NB4 (cell line): ENCODE results near the gene C2CD4D.

ENCODE experiments used
- DNase-seq: peaks from one replicate; pipeline ENCODE4 v3.0.0; 2010; ENCODE audit warnings: low read depth
- H3K4me3 ChIP-seq: one replicate; pipeline ENCODE4 v1.5.1; 2011; ENCODE audit warnings: mild to moderate bottlenecking, low read depth, low read length, moderate library complexity
- MYC ChIP-seq: IDR thresholded peaks from 2 replicates; pipeline ENCODE4 v1.6.1; 2011; ENCODE audit warnings: low read depth, low read length
- POLR2A ChIP-seq: IDR thresholded peaks from 2 replicates; pipeline ENCODE4 v1.6.1; 2011; ENCODE audit warnings: mild to moderate bottlenecking; ENCODE audit not compliant: insufficient read length; ENCODE audit errors: extremely low read depth
- TF ChIP-seq, protein P1 (sequence below): IDR thresholded peaks from 2 replicates; pipeline ENCODE4 v1.6.1; 2011; ENCODE audit warnings: low read depth, low read length
- TF ChIP-seq, protein P2 (sequence below): IDR thresholded peaks from one replicate; pipeline ENCODE4 v1.5.1; 2012; ENCODE audit warnings: low read depth, low read length

The C2CD4D gene

DNA sequence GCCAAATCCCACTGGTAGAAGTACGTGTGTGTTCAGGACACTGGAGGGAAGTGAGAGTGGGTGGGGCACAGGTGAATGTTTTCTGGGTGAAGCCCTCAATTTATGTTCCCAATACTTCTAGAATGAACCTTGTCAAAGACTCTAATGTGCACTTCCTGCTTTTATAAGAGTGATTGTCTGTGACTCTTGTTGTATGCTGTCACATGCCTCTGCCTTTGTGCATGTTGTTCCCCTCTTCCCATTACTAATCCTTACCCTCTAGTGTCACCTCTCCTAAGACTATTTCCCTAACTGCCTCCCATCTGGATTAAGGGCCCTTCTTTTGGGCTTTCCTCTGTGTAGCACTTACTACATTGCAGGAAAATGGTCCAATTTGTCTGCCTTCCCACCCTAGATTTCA lies 31.9 kb downstream of the C2CD4D start:
- no peak for TF ChIP-seq POLR2A
- TF ChIP-seq, protein P1, sequence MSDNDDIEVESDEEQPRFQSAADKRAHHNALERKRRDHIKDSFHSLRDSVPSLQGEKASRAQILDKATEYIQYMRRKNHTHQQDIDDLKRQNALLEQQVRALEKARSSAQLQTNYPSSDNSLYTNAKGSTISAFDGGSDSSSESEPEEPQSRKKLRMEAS, result no peak
- no peak for TF ChIP-seq MYC
- TF ChIP-seq, protein P2, sequence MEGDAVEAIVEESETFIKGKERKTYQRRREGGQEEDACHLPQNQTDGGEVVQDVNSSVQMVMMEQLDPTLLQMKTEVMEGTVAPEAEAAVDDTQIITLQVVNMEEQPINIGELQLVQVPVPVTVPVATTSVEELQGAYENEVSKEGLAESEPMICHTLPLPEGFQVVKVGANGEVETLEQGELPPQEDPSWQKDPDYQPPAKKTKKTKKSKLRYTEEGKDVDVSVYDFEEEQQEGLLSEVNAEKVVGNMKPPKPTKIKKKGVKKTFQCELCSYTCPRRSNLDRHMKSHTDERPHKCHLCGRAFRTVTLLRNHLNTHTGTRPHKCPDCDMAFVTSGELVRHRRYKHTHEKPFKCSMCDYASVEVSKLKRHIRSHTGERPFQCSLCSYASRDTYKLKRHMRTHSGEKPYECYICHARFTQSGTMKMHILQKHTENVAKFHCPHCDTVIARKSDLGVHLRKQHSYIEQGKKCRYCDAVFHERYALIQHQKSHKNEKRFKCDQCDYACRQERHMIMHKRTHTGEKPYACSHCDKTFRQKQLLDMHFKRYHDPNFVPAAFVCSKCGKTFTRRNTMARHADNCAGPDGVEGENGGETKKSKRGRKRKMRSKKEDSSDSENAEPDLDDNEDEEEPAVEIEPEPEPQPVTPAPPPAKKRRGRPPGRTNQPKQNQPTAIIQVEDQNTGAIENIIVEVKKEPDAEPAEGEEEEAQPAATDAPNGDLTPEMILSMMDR, result no peak
- H3K4me3 ChIP-seq, result no peak overlapping the region
- DNase-seq, result no peak

DNA sequence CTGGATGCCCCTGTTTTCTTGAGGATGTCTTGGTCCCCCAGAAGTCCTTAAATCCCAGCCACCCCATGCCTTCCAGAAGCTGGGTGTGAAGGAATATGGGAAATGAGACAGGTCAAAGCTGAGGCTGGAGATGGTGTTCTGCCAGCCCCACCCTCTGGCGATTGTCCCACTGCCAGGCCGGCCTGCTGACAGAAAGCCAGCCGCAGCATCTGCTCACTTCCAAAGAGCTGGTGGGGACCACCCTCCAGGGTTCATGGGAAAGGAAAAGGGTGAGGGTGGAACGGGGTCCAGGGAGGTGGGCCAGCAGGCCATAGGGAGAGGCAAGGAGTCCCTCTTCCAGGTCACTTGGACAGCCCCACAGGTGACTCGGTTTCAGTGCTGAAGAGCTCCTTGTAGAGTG lies 32.5 kb downstream of the C2CD4D start:
- no peak overlapping the region for H3K4me3 ChIP-seq
- TF ChIP-seq POLR2A, result no peak
- TF ChIP-seq, protein P1, result no peak
- TF ChIP-seq, protein P2, result no peak
- DNase-seq, result no peak

DNA sequence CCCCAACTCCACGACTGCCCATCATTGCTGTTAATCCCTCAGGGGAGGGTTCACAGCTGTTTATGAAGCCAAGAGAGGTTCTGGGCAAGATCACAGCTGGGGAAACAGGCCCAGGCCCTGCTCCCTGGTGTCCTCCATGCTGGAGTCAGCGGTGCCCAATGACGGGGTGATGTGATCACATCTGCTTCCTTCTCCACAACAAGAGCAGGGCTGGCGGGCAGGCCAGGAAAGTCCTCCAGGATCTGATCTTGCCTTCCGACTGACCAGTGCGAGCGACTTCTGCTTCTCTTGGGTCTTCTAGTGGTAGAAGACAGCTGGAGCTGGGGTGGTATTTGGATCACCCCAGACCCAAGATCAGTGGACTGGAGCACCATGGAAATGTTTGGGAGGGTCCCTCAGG lies 33.5 kb downstream of the C2CD4D start:
- H3K4me3 ChIP-seq, result no peak overlapping the region
- TF ChIP-seq, protein P1, result no peak
- TF ChIP-seq, protein P2, result no peak
- TF ChIP-seq POLR2A (no peak), MYC (no peak)
- no peak for DNase-seq

DNA sequence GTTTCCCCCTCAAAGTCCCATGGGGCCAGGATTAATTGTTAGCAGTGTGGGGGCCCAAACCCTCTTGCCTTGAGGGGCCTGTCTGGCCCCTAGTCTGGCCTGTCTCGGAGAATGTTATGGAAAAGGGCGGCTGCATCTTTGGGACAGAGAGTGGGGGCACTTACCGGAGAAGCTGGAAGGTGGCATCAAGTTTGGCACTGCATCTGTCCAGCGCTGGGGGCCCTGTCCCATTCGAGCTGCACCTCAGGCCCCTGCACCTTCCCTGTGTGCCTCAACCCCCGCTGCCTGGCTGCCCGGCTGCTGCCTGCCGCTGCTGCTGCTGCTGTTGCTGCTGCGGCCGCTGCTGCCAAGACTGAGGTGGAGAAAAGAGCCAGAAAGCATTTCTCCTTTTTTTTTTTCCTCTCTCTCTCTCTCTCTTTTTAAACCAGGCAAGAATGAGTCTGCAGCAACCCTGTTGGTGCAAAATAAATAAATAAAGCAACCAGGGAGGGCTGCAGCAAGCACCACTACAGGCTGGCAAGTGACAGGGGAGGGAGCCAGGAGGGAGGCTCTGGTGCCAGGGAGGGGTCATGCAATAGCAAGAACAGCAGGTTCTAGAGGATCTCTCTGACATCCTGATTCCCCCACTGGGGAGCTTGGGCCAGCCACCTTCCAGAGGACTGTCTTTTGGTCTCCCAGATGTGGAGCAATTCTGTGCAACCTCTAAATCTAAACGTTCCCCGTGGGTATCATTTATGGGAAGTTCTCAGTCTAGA lies 34.4 kb downstream of the C2CD4D start, which contains the start of gene LINGO4:
LINGO4 (minus strand) TSS at position 354 of the 755 bp plus-strand sequence. CDS start 2,715 bp downstream, outside the sequence.
- no peak for DNase-seq
- H3K4me3 ChIP-seq, result no peak within 1 kb of the TSS

DNA sequence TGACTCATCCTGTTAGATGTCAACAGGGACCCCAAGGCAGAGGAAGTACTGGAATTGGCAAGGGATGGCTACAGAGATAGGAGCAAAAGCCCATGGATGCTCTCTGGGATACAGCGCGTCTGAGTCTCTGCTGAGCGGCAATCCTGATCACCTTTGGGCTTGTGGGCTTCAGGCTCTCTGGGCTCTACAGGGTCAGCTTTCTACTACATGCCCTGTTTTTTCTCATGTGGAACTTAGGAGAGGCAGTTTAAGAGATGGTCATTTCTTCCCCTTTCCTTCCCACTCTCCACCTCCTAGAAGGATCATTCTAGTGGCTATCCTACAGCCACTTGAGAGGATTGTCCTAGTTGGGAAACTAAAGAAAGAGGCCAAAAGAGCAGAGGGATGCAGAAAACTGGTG lies 35.7 kb downstream of the C2CD4D start:
- no peak for TF ChIP-seq MYC
- DNase-seq, result no peak
- no peak overlapping the region for H3K4me3 ChIP-seq

More for the DNA sequence above, 34.4 kb downstream of the C2CD4D start, which contains the start of gene LINGO4:
- TF ChIP-seq, protein P1, result no peak
- TF ChIP-seq, protein P2, result no peak
- TF ChIP-seq POLR2A (no peak), MYC (no peak)

DNA sequence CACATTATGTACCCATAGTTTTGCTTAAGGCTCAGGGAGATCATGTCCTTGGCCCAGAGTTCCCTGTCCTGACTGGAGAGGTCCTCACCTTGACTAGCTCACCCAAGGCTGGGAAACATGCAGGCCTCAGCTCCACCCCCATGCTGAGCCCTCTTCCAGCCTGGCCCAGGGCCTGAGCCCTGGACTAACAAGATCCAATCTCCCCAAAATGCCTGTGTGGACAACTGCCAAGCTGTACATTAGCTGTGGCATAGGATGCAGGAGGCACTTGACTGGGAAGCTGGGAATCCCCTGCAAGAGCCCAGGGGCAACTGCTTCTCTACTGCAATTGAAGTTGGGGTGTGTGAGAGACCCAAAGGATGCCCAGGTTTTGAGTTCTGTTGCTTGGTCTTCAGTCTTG lies 36.5 kb downstream of the C2CD4D start:
- no peak overlapping the region for H3K4me3 ChIP-seq
- DNase-seq, result no peak
- TF ChIP-seq, protein P1, result no peak
- TF ChIP-seq POLR2A (no peak), MYC (no peak)
- TF ChIP-seq, protein P2, result no peak
